ENCODE results near the gene TPST2. TPM values are rescaled to one million over a fixed set of nuclear protein-coding genes. Genes with fewer than 3 reads are reported as not detected.

TPST2 gene
- total RNA-seq (2012; rRNA removed): 15.3 and 17.0 TPM in 2 replicates

- Histone ChIP-seq H3K9ac (ENCODE audit: low read depth, low read length) (peak within 1 kb of the TSS; percentile 93), H3K4me2 (ENCODE audit: low read length) (peak within 1 kb of the TSS; percentile 83), H3K4me3 (ENCODE audit: low read length) (peak within 1 kb of the TSS; percentile 88), H3K4me1 (ENCODE audit: control insufficient read depth, insufficient read depth, low read length) (peaks cover 26% of the 10 kb centered on the region), H3K36me3 (ENCODE audit: insufficient read depth, low read length) (no peaks in the 10 kb centered on the region), H3K9me3 (replicated peaks; ENCODE audit: low read length) (no peaks in the 10 kb centered on the region), H3K27me3 (ENCODE audit: control insufficient read depth, insufficient read depth, low read length) (peaks cover 20% of the 10 kb centered on the region)
Measured at GRCh38 chr22:26589845-26590736, at the start of gene TPST2. Gene TPST2, minus strand, starts transcription at chr22:26590132. Its CDS starts 48,502 bp downstream, at chr22:26541630.

GRCh38 chr22:26636296-26636695 lies 46.4 kb upstream of the TPST2 start:
- H3K4me1 ChIP-seq (ENCODE audit: control insufficient read depth, insufficient read depth, low read length): no peaks in the 10 kb centered on the region
- peaks cover 27% of the 10 kb centered on the region for H3K27me3 ChIP-seq (ENCODE audit: control insufficient read depth, insufficient read depth, low read length)
- H3K9ac ChIP-seq (ENCODE audit: low read depth, low read length): no peak overlapping the region
- no peaks in the 10 kb centered on the region for H3K36me3 ChIP-seq (ENCODE audit: insufficient read depth, low read length)
- H3K4me3 ChIP-seq (ENCODE audit: low read length): no peak overlapping the region
- H3K4me2 ChIP-seq (ENCODE audit: low read length): no peak overlapping the region
- no peaks in the 10 kb centered on the region for H3K9me3 ChIP-seq (replicated peaks; ENCODE audit: low read length)

GRCh38 chr22:26635117-26635516 lies 45.2 kb upstream of the TPST2 start:
- H3K4me2 ChIP-seq (ENCODE audit: low read length): no peak overlapping the region
- no peaks in the 10 kb centered on the region for H3K9me3 ChIP-seq (replicated peaks; ENCODE audit: low read length)
- peaks cover 22% of the 10 kb centered on the region for H3K27me3 ChIP-seq (ENCODE audit: control insufficient read depth, insufficient read depth, low read length)
- no peaks in the 10 kb centered on the region for H3K36me3 ChIP-seq (ENCODE audit: insufficient read depth, low read length)
- no peaks in the 10 kb centered on the region for H3K4me1 ChIP-seq (ENCODE audit: control insufficient read depth, insufficient read depth, low read length)
- H3K9ac ChIP-seq (ENCODE audit: low read depth, low read length): no peak overlapping the region
- H3K4me3 ChIP-seq (ENCODE audit: low read length): no peak overlapping the region

- H3K36me3 ChIP-seq (ENCODE audit: insufficient read depth, low read length): no peaks in the 10 kb centered on the region
- no peak overlapping the region for H3K4me2 ChIP-seq (ENCODE audit: low read length)
- H3K4me3 ChIP-seq (ENCODE audit: low read length): no peak overlapping the region
- H3K4me1 ChIP-seq (ENCODE audit: control insufficient read depth, insufficient read depth, low read length): no peaks in the 10 kb centered on the region
- H3K9ac ChIP-seq (ENCODE audit: low read depth, low read length): no peak overlapping the region
- H3K9me3 ChIP-seq (replicated peaks; ENCODE audit: low read length): no peaks in the 10 kb centered on the region
- peaks cover 18% of the 10 kb centered on the region for H3K27me3 ChIP-seq (ENCODE audit: control insufficient read depth, insufficient read depth, low read length)
Measured at GRCh38 chr22:26634189-26634588, 44.3 kb upstream of the TPST2 start.

- H3K4me2 ChIP-seq (ENCODE audit: low read length): no peak overlapping the region
- no peaks in the 10 kb centered on the region for H3K36me3 ChIP-seq (ENCODE audit: insufficient read depth, low read length)
- H3K4me1 ChIP-seq (ENCODE audit: control insufficient read depth, insufficient read depth, low read length): no peaks in the 10 kb centered on the region
- H3K9ac ChIP-seq (ENCODE audit: low read depth, low read length): no peak overlapping the region
- H3K9me3 ChIP-seq (replicated peaks; ENCODE audit: low read length): no peaks in the 10 kb centered on the region
- peaks cover 17% of the 10 kb centered on the region for H3K27me3 ChIP-seq (ENCODE audit: control insufficient read depth, insufficient read depth, low read length)
- H3K4me3 ChIP-seq (ENCODE audit: low read length): no peak overlapping the region
Measured at GRCh38 chr22:26632422-26633155, 42.7 kb upstream of the TPST2 start.

GRCh38 chr22:26631282-26631681 lies 41.4 kb upstream of the TPST2 start:
- H3K4me2 ChIP-seq (ENCODE audit: low read length): no peak overlapping the region
- H3K36me3 ChIP-seq (ENCODE audit: insufficient read depth, low read length): no peaks in the 10 kb centered on the region
- H3K27me3 ChIP-seq (ENCODE audit: control insufficient read depth, insufficient read depth, low read length): peaks cover 18% of the 10 kb centered on the region
- H3K4me1 ChIP-seq (ENCODE audit: control insufficient read depth, insufficient read depth, low read length): no peaks in the 10 kb centered on the region
- H3K9ac ChIP-seq (ENCODE audit: low read depth, low read length): no peak overlapping the region
- H3K9me3 ChIP-seq (replicated peaks; ENCODE audit: low read length): no peaks in the 10 kb centered on the region
- H3K4me3 ChIP-seq (ENCODE audit: low read length): no peak overlapping the region

GRCh38 chr22:26629988-26630761 lies 40.2 kb upstream of the TPST2 start:
- Histone ChIP-seq H3K9me3 (replicated peaks; ENCODE audit: low read length) (no peaks in the 10 kb centered on the region), H3K4me3 (ENCODE audit: low read length) (no peak overlapping the region), H3K4me1 (ENCODE audit: control insufficient read depth, insufficient read depth, low read length) (no peaks in the 10 kb centered on the region), H3K9ac (ENCODE audit: low read depth, low read length) (no peak overlapping the region), H3K27me3 (ENCODE audit: control insufficient read depth, insufficient read depth, low read length) (peaks cover 18% of the 10 kb centered on the region), H3K4me2 (ENCODE audit: low read length) (no peak overlapping the region), H3K36me3 (ENCODE audit: insufficient read depth, low read length) (no peaks in the 10 kb centered on the region)

GRCh38 chr22:26624803-26625202 lies 34.9 kb upstream of the TPST2 start:
- Histone ChIP-seq H3K36me3 (ENCODE audit: insufficient read depth, low read length) (no peaks in the 10 kb centered on the region), H3K4me3 (ENCODE audit: low read length) (no peak overlapping the region), H3K9ac (ENCODE audit: low read depth, low read length) (no peak overlapping the region)

GRCh38 chr22:26623984-26624383 lies 34.1 kb upstream of the TPST2 start:
- no peak overlapping the region for H3K4me3 ChIP-seq (ENCODE audit: low read length)
- H3K36me3 ChIP-seq (ENCODE audit: insufficient read depth, low read length): no peaks in the 10 kb centered on the region
- H3K27me3 ChIP-seq (ENCODE audit: control insufficient read depth, insufficient read depth, low read length): peaks cover 49% of the 10 kb centered on the region
- no peak overlapping the region for H3K9ac ChIP-seq (ENCODE audit: low read depth, low read length)
- H3K4me1 ChIP-seq (ENCODE audit: control insufficient read depth, insufficient read depth, low read length): no peaks in the 10 kb centered on the region
- no peaks in the 10 kb centered on the region for H3K9me3 ChIP-seq (replicated peaks; ENCODE audit: low read length)
- no peak overlapping the region for H3K4me2 ChIP-seq (ENCODE audit: low read length)

More at GRCh38 chr22:26624803-26625202, 34.9 kb upstream of the TPST2 start:
- H3K4me1 ChIP-seq (ENCODE audit: control insufficient read depth, insufficient read depth, low read length): no peaks in the 10 kb centered on the region
- H3K4me2 ChIP-seq (ENCODE audit: low read length): no peak overlapping the region
- H3K27me3 ChIP-seq (ENCODE audit: control insufficient read depth, insufficient read depth, low read length): peaks cover 49% of the 10 kb centered on the region
- no peaks in the 10 kb centered on the region for H3K9me3 ChIP-seq (replicated peaks; ENCODE audit: low read length)

- no peak within 1 kb of the TSS for H3K4me3 ChIP-seq (ENCODE audit: low read length)
- no peaks in the 10 kb centered on the region for H3K9me3 ChIP-seq (replicated peaks; ENCODE audit: low read length)
- H3K36me3 ChIP-seq (ENCODE audit: insufficient read depth, low read length): no peaks in the 10 kb centered on the region
- H3K27me3 ChIP-seq (ENCODE audit: control insufficient read depth, insufficient read depth, low read length): peaks cover 42% of the 10 kb centered on the region
- H3K4me1 ChIP-seq (ENCODE audit: control insufficient read depth, insufficient read depth, low read length): no peaks in the 10 kb centered on the region
- no peak within 1 kb of the TSS for H3K9ac ChIP-seq (ENCODE audit: low read depth, low read length)
- H3K4me2 ChIP-seq (ENCODE audit: low read length): no peak within 1 kb of the TSS
Measured at GRCh38 chr22:26621663-26622062, 31.7 kb upstream of the TPST2 start, which contains the start of gene CRYBA4. Gene CRYBA4, plus strand, starts transcription at chr22:26621963. Its CDS starts 634 bp downstream, at chr22:26622597.

GRCh38 chr22:26620197-26620596 lies 30.3 kb upstream of the TPST2 start:
- Histone ChIP-seq H3K4me2 (ENCODE audit: low read length) (no peak overlapping the region), H3K4me3 (ENCODE audit: low read length) (no peak overlapping the region), H3K36me3 (ENCODE audit: insufficient read depth, low read length) (no peaks in the 10 kb centered on the region), H3K27me3 (ENCODE audit: control insufficient read depth, insufficient read depth, low read length) (peaks cover 42% of the 10 kb centered on the region), H3K9me3 (replicated peaks; ENCODE audit: low read length) (no peaks in the 10 kb centered on the region), H3K9ac (ENCODE audit: low read depth, low read length) (no peak overlapping the region), H3K4me1 (ENCODE audit: control insufficient read depth, insufficient read depth, low read length) (no peaks in the 10 kb centered on the region)
